GM23248 (cell line): ENCODE results near the gene XXYLT1. TPM values are rescaled to one million over a fixed set of nuclear protein-coding genes. Genes with fewer than 3 reads are reported as not detected.

Experiments
- DNase-seq: peaks from one replicate; pipeline ENCODE4 v3.0.0-alpha.2; 2015
- H2AFZ ChIP-seq: fragments of 200-600 bp; sonication (generic); 2 replicates; pipeline ENCODE4 v1.6.1; 2016; ENCODE audit warnings: antibody characterized with exemption
- H3F3A ChIP-seq: fragments of 200-600 bp; sonication (generic); 2 replicates; pipeline ENCODE4 v1.6.1; 2016; ENCODE audit warnings: mild to moderate bottlenecking, antibody characterized with exemption, mixed run types; ENCODE audit not compliant: insufficient read depth
- H3K27ac ChIP-seq: fragments of 200-600 bp; sonication (generic); 2 replicates; pipeline ENCODE4 v1.5.1; 2016; ENCODE audit warnings: mild to moderate bottlenecking
- H3K27me3 ChIP-seq: fragments of 200-600 bp; sonication (generic); replicated peaks from 2 replicates; pipeline ENCODE4 v1.6.1; 2016; ENCODE audit warnings: mild to moderate bottlenecking; ENCODE audit not compliant: insufficient read depth
- H3K36me3 ChIP-seq: fragments of 200-600 bp; sonication (generic); 2 replicates; pipeline ENCODE4 v1.6.1; 2016; ENCODE audit warnings: low read depth, mild to moderate bottlenecking
- H3K4me1 ChIP-seq: fragments of 200-600 bp; sonication (generic); 2 replicates; pipeline ENCODE4 v1.6.1; 2016; ENCODE audit warnings: mild to moderate bottlenecking; ENCODE audit not compliant: insufficient read depth
- H3K4me2 ChIP-seq: fragments of 200-600 bp; sonication (generic); one replicate; pipeline ENCODE4 v1.6.1; 2016; ENCODE audit warnings: mild to moderate bottlenecking; ENCODE audit not compliant: unreplicated experiment
- H3K4me3 ChIP-seq: fragments of 200-600 bp; sonication (generic); 2 replicates; pipeline ENCODE4 v1.5.1; 2016; ENCODE audit warnings: mild to moderate bottlenecking
- H3K79me2 ChIP-seq: fragments of 200-600 bp; sonication (generic); 2 replicates; pipeline ENCODE4 v1.6.1; 2016; ENCODE audit warnings: mild to moderate bottlenecking; ENCODE audit not compliant: insufficient read depth
- H3K9ac ChIP-seq: fragments of 200-600 bp; sonication (generic); 2 replicates; pipeline ENCODE4 v1.6.1; 2016; ENCODE audit warnings: mild to moderate bottlenecking
- H3K9me2 ChIP-seq: fragments of 200-600 bp; sonication (generic); 2 replicates; pipeline ENCODE4 v1.6.1; 2016; ENCODE audit warnings: mixed run types, mild to moderate bottlenecking, moderate library complexity; ENCODE audit not compliant: insufficient read depth
- H3K9me3 ChIP-seq: fragments of 200-600 bp; sonication (generic); one replicate; pipeline ENCODE4 v1.6.1; 2017; ENCODE audit warnings: low read depth
- H4K20me1 ChIP-seq: fragments of 200-600 bp; sonication (generic); 2 replicates; pipeline ENCODE4 v1.6.0; 2016; ENCODE audit not compliant: insufficient read depth
- EZH2 ChIP-seq: fragments of 200-600 bp; sonication (generic); IDR thresholded peaks from 2 replicates; pipeline ENCODE4 v1.6.1; 2018; ENCODE audit warnings: antibody characterized with exemption, mild to moderate bottlenecking; ENCODE audit not compliant: insufficient read depth, poor library complexity, severe bottlenecking
- EZH2phosphoT487 ChIP-seq: fragments of 200-600 bp; sonication (generic); IDR thresholded peaks from 2 replicates; pipeline ENCODE4 v1.6.1; 2018; ENCODE audit warnings: antibody characterized with exemption, moderate library complexity, mild to moderate bottlenecking, low read depth; ENCODE audit not compliant: insufficient read depth
- WGBS, 2 experiments: methylation state at CpG; one replicate each; pipeline ENCODE4 v1.1.6; 2015 to 2017; ENCODE audit warnings: low lambda C conversion rate in 2 of 2, low coverage in 1 of 2; ENCODE audit errors: missing lambda C conversion rate in 2 of 2; 5-methylcytosine and 5-hydroxymethylcytosine counted together
- in situ Hi-C: fragments of 300-500 bp; cut with MboI; formaldehyde crosslinking; loops from 2 replicates; pipeline ENCODE4 v1.15.0; 2020
- polyA plus RNA-seq: library from polyadenylated mRNA; unstranded; fragments of >200 nt; fragmentation: Nextera tagmentation; extraction: Ambion mirVana; gene quantifications from 2 replicates; pipeline ENCODE4 v1.2.1, GENCODE V29; 2016
- total RNA-seq: library from RNA; depleted of rRNA; stranded (reverse); fragments of >200 nt; shearing (Covaris generic); gene quantifications from 2 replicates; pipeline ENCODE4 v1.2.3, GENCODE V29; 2014

XXYLT1 gene
- total and polyA plus RNA-seq, 2 experiments from 2014 or later = 22.8 to 44.7 TPM

- no peaks in the 10 kb centered on the region for H3K27me3 ChIP-seq
- no peaks in the 10 kb centered on the region for H4K20me1 ChIP-seq
- no peak for DNase-seq
- WGBS, 2 experiments = 90 to 93% methylated on average over 14 of the region's 14 CpGs
- H3K27ac ChIP-seq = no peak overlapping the region
- H3K4me2 ChIP-seq = no peak overlapping the region
- no peak for TF ChIP-seq EZH2phosphoT487
- no peaks in the 10 kb centered on the region for H3F3A ChIP-seq
- H3K9ac ChIP-seq = no peak overlapping the region
- in situ Hi-C loops = loop anchor here (25.0 kb wide), 1 partner anchor 399 kb away; no protein-coding TSS in a partner anchor
- H3K36me3 ChIP-seq = no peaks in the 10 kb centered on the region
- H3K4me1 ChIP-seq = no peaks in the 10 kb centered on the region
- H3K79me2 ChIP-seq = no peaks in the 10 kb centered on the region
- H3K9me2 ChIP-seq = no peaks in the 10 kb centered on the region
- no peak overlapping the region for H2AFZ ChIP-seq
- no peak overlapping the region for H3K4me3 ChIP-seq
- H3K9me3 ChIP-seq = no peaks in the 10 kb centered on the region
These were observed 157.2 kb downstream of the XXYLT1 start for GRCh38 chr3:195113536-195114425.

- no peak overlapping the region for H2AFZ ChIP-seq
- H3K9ac ChIP-seq = no peak overlapping the region
- H3F3A ChIP-seq = no peaks in the 10 kb centered on the region
- TF ChIP-seq EZH2 (no peak), EZH2phosphoT487 (no peak)
- H3K4me3 ChIP-seq = no peak overlapping the region
- in situ Hi-C loops = loop anchor here (25.0 kb wide), 1 partner anchor 399 kb away; no protein-coding TSS in a partner anchor
- no peak overlapping the region for H3K4me2 ChIP-seq
- H3K27me3 ChIP-seq = no peaks in the 10 kb centered on the region
- H3K9me2 ChIP-seq = no peaks in the 10 kb centered on the region
- no peaks in the 10 kb centered on the region for H4K20me1 ChIP-seq
- H3K9me3 ChIP-seq = no peaks in the 10 kb centered on the region
- no peaks in the 10 kb centered on the region for H3K36me3 ChIP-seq
- no peak overlapping the region for H3K27ac ChIP-seq
- H3K79me2 ChIP-seq = no peaks in the 10 kb centered on the region
- 60 to 67% methylated on average over 14 of the region's 14 CpGs for WGBS, 2 experiments
- no peaks in the 10 kb centered on the region for H3K4me1 ChIP-seq
- no peak for DNase-seq
These were observed 157.9 kb downstream of the XXYLT1 start for GRCh38 chr3:195113048-195113447.

GRCh38 chr3:195112361-195112791 is 158.6 kb downstream of the XXYLT1 start:
- Histone ChIP-seq H3K9me2 (no peaks in the 10 kb centered on the region), H3K4me2 (no peak overlapping the region)

GRCh38 chr3:195111766-195112165 is 159.2 kb downstream of the XXYLT1 start:
- 97 to 98% methylated on average over 9 of the region's 9 CpGs for WGBS, 2 experiments

More at GRCh38 chr3:195112361-195112791, 158.6 kb downstream of the XXYLT1 start:
- Histone ChIP-seq H3K27ac (no peak overlapping the region), H3K4me3 (no peak overlapping the region), H3K27me3 (no peaks in the 10 kb centered on the region), H3K4me1 (no peaks in the 10 kb centered on the region), H3K9ac (no peak overlapping the region), H3K36me3 (no peaks in the 10 kb centered on the region), H3K9me3 (no peaks in the 10 kb centered on the region), H4K20me1 (no peaks in the 10 kb centered on the region), H2AFZ (no peak overlapping the region), H3F3A (no peaks in the 10 kb centered on the region), H3K79me2 (no peaks in the 10 kb centered on the region)
- 83 to 86% methylated on average over 18 to 22 of the region's 22 CpGs for WGBS, 2 experiments
- in situ Hi-C loops = loop anchor here (25.0 kb wide), 1 partner anchor 400 kb away; no protein-coding TSS in a partner anchor
- DNase-seq = no peak
- no peak for TF ChIP-seq EZH2phosphoT487
- TF ChIP-seq EZH2 = no peak

More at GRCh38 chr3:195111766-195112165, 159.2 kb downstream of the XXYLT1 start:
- Histone ChIP-seq H2AFZ (no peak overlapping the region), H3F3A (no peaks in the 10 kb centered on the region), H3K27ac (no peak overlapping the region), H3K4me1 (no peaks in the 10 kb centered on the region), H3K4me2 (no peak overlapping the region), H3K4me3 (no peak overlapping the region), H3K9ac (no peak overlapping the region), H3K79me2 (no peaks in the 10 kb centered on the region), H3K9me2 (no peaks in the 10 kb centered on the region), H3K9me3 (no peaks in the 10 kb centered on the region), H3K36me3 (no peaks in the 10 kb centered on the region), H4K20me1 (no peaks in the 10 kb centered on the region), H3K27me3 (no peaks in the 10 kb centered on the region)
- no peak for TF ChIP-seq EZH2phosphoT487
- TF ChIP-seq EZH2 = no peak
- in situ Hi-C loops = loop anchor here (25.0 kb wide), 1 partner anchor 401 kb away; no protein-coding TSS in a partner anchor
- no peak for DNase-seq
